ENCODE data around the gene ATP6V1B1. TPM values are rescaled to one million over a fixed set of nuclear protein-coding genes. Genes with fewer than 3 reads are reported as not detected.
A peak's percentile ranks its signal among the peaks of the same experiment; 100 is the strongest.

The ATP6V1B1 gene
- polyA plus RNA-seq, 6 donors from 2014 or later: not detected

GRCh38 chr2:70922235-70923234 lies 13.2 kb upstream of the ATP6V1B1 start:
- H3K4me3 Mint-ChIP-seq: no peak overlapping the region
- no peaks in the 10 kb centered on the region for H3K4me1 Mint-ChIP-seq
- peaks cover 24 to 69% (median 40%) of the 10 kb centered on the region in 3 donors for H3K27me3 Mint-ChIP-seq
- no peaks in the 10 kb centered on the region for H3K36me3 Mint-ChIP-seq
- no peak overlapping the region for H3K27ac Mint-ChIP-seq
- DNase-seq (no peak), ATAC-seq (ENCODE audit: low read depth in 2 of 2) (no peak)
- H3K9me3 Mint-ChIP-seq: peaks cover 0 to 5% (median 3%) of the 10 kb centered on the region in 7 donors

- no peaks in the 10 kb centered on the region for H3K4me1 Mint-ChIP-seq
- H3K27me3 Mint-ChIP-seq: peaks cover 23 to 64% (median 39%) of the 10 kb centered on the region in 3 donors
- no peak for DNase-seq
- no peaks in the 10 kb centered on the region for H3K36me3 Mint-ChIP-seq
- peaks cover 0 to 3% (median 0%) of the 10 kb centered on the region in 7 donors for H3K9me3 Mint-ChIP-seq
- no peak for ATAC-seq (ENCODE audit: low read depth in 2 of 2)
- H3K27ac Mint-ChIP-seq: no peak overlapping the region
- no peak overlapping the region for H3K4me3 Mint-ChIP-seq
Measured at GRCh38 chr2:70923378-70924015, 12.2 kb upstream of the ATP6V1B1 start.

GRCh38 chr2:70926042-70926441 lies 9.7 kb upstream of the ATP6V1B1 start:
- H3K4me1 Mint-ChIP-seq: peaks cover 5% of the 10 kb centered on the region in 3 donors
- H3K27ac Mint-ChIP-seq: no peak overlapping the region
- peaks cover 22 to 61% (median 42%) of the 10 kb centered on the region in 3 donors for H3K27me3 Mint-ChIP-seq
- H3K4me3 Mint-ChIP-seq: peak overlapping the region in 1 of 8 donors; percentile 36
- ATAC-seq (ENCODE audit: low read depth in 2 of 2): no peak
- H3K9me3 Mint-ChIP-seq: peaks cover 0 to 2% (median 0%) of the 10 kb centered on the region in 7 donors
- no peak for DNase-seq
- H3K36me3 Mint-ChIP-seq: no peaks in the 10 kb centered on the region

- H3K4me3 Mint-ChIP-seq: no peak overlapping the region
- H3K27me3 Mint-ChIP-seq: peaks cover 17 to 55% (median 43%) of the 10 kb centered on the region in 3 donors
- ATAC-seq (ENCODE audit: low read depth in 2 of 2): no peak
- no peak overlapping the region for H3K27ac Mint-ChIP-seq
- H3K9me3 Mint-ChIP-seq: peaks cover 0 to 2% (median 0%) of the 10 kb centered on the region in 7 donors
- H3K4me1 Mint-ChIP-seq: peaks cover 8 to 9% (median 9%) of the 10 kb centered on the region in 3 donors
- no peaks in the 10 kb centered on the region for H3K36me3 Mint-ChIP-seq
- no peak for DNase-seq
Measured at GRCh38 chr2:70927138-70927537, 8.6 kb upstream of the ATP6V1B1 start.

GRCh38 chr2:70927641-70928040 lies 8.1 kb upstream of the ATP6V1B1 start:
- no peaks in the 10 kb centered on the region for H3K36me3 Mint-ChIP-seq
- no peak overlapping the region for H3K27ac Mint-ChIP-seq
- ATAC-seq (ENCODE audit: low read depth in 2 of 2) (no peak), DNase-seq (no peak)
- no peak overlapping the region for H3K4me3 Mint-ChIP-seq
- H3K27me3 Mint-ChIP-seq: peaks cover 15 to 52% (median 42%) of the 10 kb centered on the region in 3 donors
- peaks cover 0 to 2% (median 0%) of the 10 kb centered on the region in 7 donors for H3K9me3 Mint-ChIP-seq
- H3K4me1 Mint-ChIP-seq: peaks cover 8 to 9% (median 9%) of the 10 kb centered on the region in 3 donors

- peaks cover 0 to 2% (median 0%) of the 10 kb centered on the region in 7 donors for H3K9me3 Mint-ChIP-seq
- no peak overlapping the region for H3K4me3 Mint-ChIP-seq
- no peak for ATAC-seq (ENCODE audit: low read depth in 2 of 2)
- H3K27ac Mint-ChIP-seq: no peak overlapping the region
- H3K36me3 Mint-ChIP-seq: no peaks in the 10 kb centered on the region
- H3K27me3 Mint-ChIP-seq: peaks cover 13 to 45% (median 39%) of the 10 kb centered on the region in 3 donors
- DNase-seq: no peak
- peaks cover 8 to 9% (median 9%) of the 10 kb centered on the region in 3 donors for H3K4me1 Mint-ChIP-seq
Measured at GRCh38 chr2:70928366-70928765, 7.3 kb upstream of the ATP6V1B1 start.

- H3K9me3 Mint-ChIP-seq: peaks cover 0 to 2% (median 0%) of the 10 kb centered on the region in 7 donors
- no peak for DNase-seq
- peaks cover 11 to 51% (median 36%) of the 10 kb centered on the region in 3 donors for H3K27me3 Mint-ChIP-seq
- peak overlapping the region in 1 of 6 donors; percentile 41 for H3K27ac Mint-ChIP-seq
- ATAC-seq (ENCODE audit: low read depth in 2 of 2): no peak
- no peaks in the 10 kb centered on the region for H3K36me3 Mint-ChIP-seq
- H3K4me3 Mint-ChIP-seq: peak overlapping the region in 1 of 8 donors; percentile 40
- H3K4me1 Mint-ChIP-seq: peaks cover 8 to 9% (median 9%) of the 10 kb centered on the region in 3 donors
Measured at GRCh38 chr2:70930371-70931329, 5.0 kb upstream of the ATP6V1B1 start.

GRCh38 chr2:70931376-70932000 lies 4.2 kb upstream of the ATP6V1B1 start:
- no peak overlapping the region for H3K4me3 Mint-ChIP-seq
- H3K27ac Mint-ChIP-seq: peak overlapping the region in 1 of 6 donors; percentile 33
- H3K27me3 Mint-ChIP-seq: peaks cover 14 to 51% (median 40%) of the 10 kb centered on the region in 3 donors
- no peaks in the 10 kb centered on the region for H3K36me3 Mint-ChIP-seq
- no peaks in the 10 kb centered on the region for H3K9me3 Mint-ChIP-seq
- peaks cover 8 to 9% (median 9%) of the 10 kb centered on the region in 3 donors for H3K4me1 Mint-ChIP-seq
- no peak for ATAC-seq (ENCODE audit: low read depth in 2 of 2)
- DNase-seq: no peak

GRCh38 chr2:70932631-70933230 lies 3.0 kb upstream of the ATP6V1B1 start:
- Mint-ChIP-seq H3K36me3 (no peaks in the 10 kb centered on the region), H3K27me3 (peaks cover 16 to 46% (median 34%) of the 10 kb centered on the region in 3 donors), H3K27ac (no peak overlapping the region), H3K9me3 (no peaks in the 10 kb centered on the region), H3K4me1 (peaks cover 8 to 9% (median 9%) of the 10 kb centered on the region in 3 donors), H3K4me3 (no peak overlapping the region)
- DNase-seq (no peak), ATAC-seq (ENCODE audit: low read depth in 2 of 2) (no peak)

- H3K4me3 Mint-ChIP-seq: no peak overlapping the region
- peaks cover 20 to 44% (median 30%) of the 10 kb centered on the region in 3 donors for H3K27me3 Mint-ChIP-seq
- no peaks in the 10 kb centered on the region for H3K9me3 Mint-ChIP-seq
- H3K36me3 Mint-ChIP-seq: no peaks in the 10 kb centered on the region
- DNase-seq: no peak
- H3K4me1 Mint-ChIP-seq: peaks cover 8 to 9% (median 9%) of the 10 kb centered on the region in 3 donors
- H3K27ac Mint-ChIP-seq: no peak overlapping the region
- ATAC-seq (ENCODE audit: low read depth in 2 of 2): no peak
Measured at GRCh38 chr2:70934981-70935380, 719 bp upstream of the ATP6V1B1 start.

- no peak for ATAC-seq (ENCODE audit: low read depth in 2 of 2)
- peaks cover 0 to under 1% (median under 1%) of the 10 kb centered on the region in 3 donors for H3K4me1 Mint-ChIP-seq
- H3K36me3 Mint-ChIP-seq: no peaks in the 10 kb centered on the region
- H3K4me3 Mint-ChIP-seq: no peak overlapping the region
- H3K9me3 Mint-ChIP-seq: peaks cover 0 to under 1% (median 0%) of the 10 kb centered on the region in 7 donors
- peaks cover 20 to 53% (median 42%) of the 10 kb centered on the region in 3 donors for H3K27me3 Mint-ChIP-seq
- no peak for DNase-seq
- H3K27ac Mint-ChIP-seq: no peak overlapping the region
Measured at GRCh38 chr2:70936165-70936978, 672 bp downstream of the ATP6V1B1 start.
